Heart left ventricle (tissue), 16 donors: ENCODE measurements around the gene MUC4. TPM values are rescaled to one million over a fixed set of nuclear protein-coding genes. Genes with fewer than 3 reads are reported as not detected.

Source experiments
- ATAC-seq, 4 donors: fragments of 200-7000 bp; cut with Tn5 transposase; one replicate each; pipeline ENCODE4 v1.9.1; 2020 to 2022; ENCODE audit warnings: moderate library complexity in 4 of 4, mild to moderate bottlenecking in 3 of 4, moderate number of reproducible peaks in 1 of 4
- DNase-seq, 5 donors: peaks; one replicate each; pipeline ENCODE4 v3.0.0-alpha.2; 2020
- H3K27ac ChIP-seq, 12 donors: fragments of 200-600 bp; sonication (generic) in 4 of 12; one replicate each; pipeline versions ENCODE4 v1.5.0 to v1.8.0; 2016 to 2022; ENCODE audit warnings: mild to moderate bottlenecking in 2 of 12
- H3K27me3 ChIP-seq, 9 donors: fragments of 200-600 bp; sonication (generic) in 2 of 9; one replicate each; pipeline versions ENCODE4 v1.5.1 to v1.8.0; 2016 to 2022; ENCODE audit warnings: mild to moderate bottlenecking in 3 of 9
- H3K36me3 ChIP-seq, 9 donors: fragments of 200-600 bp; sonication (generic) in 2 of 9; one replicate each; pipeline versions ENCODE4 v1.5.0 to v1.8.0; 2018 to 2022; ENCODE audit warnings: mild to moderate bottlenecking in 2 of 9
- H3K4me1 ChIP-seq, 12 donors: fragments of 200-600 bp; sonication (generic) in 4 of 12; one replicate each; pipeline versions ENCODE4 v1.5.0 to v1.8.0; 2016 to 2022; ENCODE audit warnings: mild to moderate bottlenecking in 3 of 12
- H3K4me3 ChIP-seq, 12 donors: fragments of 200-600 bp; sonication (generic) in 4 of 12; one replicate each; pipeline versions ENCODE4 v1.5.0 to v1.8.0; 2017 to 2022; ENCODE audit warnings: mild to moderate bottlenecking in 9 of 12, moderate library complexity in 4 of 12
- H3K9me3 ChIP-seq, 12 donors: fragments of 200-600 bp; sonication (generic) in 4 of 12; one replicate each; pipeline versions ENCODE4 v1.5.0 to v1.8.0; 2016 to 2022; ENCODE audit warnings: mild to moderate bottlenecking in 1 of 12
- CTCF ChIP-seq, 12 donors: fragments of 200-600 bp; sonication (generic) in 4 of 12; IDR thresholded peaks; one replicate each; pipeline versions ENCODE4 v1.5.0 to v1.8.0; 2018 to 2022; ENCODE audit warnings: antibody characterized with exemption in 12 of 12, mild to moderate bottlenecking in 5 of 12
- POLR2A ChIP-seq, 2 donors: fragments of 450-650 bp; IDR thresholded peaks; one replicate each; pipeline ENCODE4 v1.6.1; 2017; ENCODE audit warnings: antibody characterized with exemption in 2 of 2, mild to moderate bottlenecking in 2 of 2, moderate library complexity in 2 of 2
- WGBS, 4 donors: extraction: QIAGEN DNeasy Blood & Tissue Kit in 2 of 4; methylation state at CpG; one replicate each; pipeline versions ENCODE4 v1.1.5 to v1.1.7; 2013 to 2018; 5-methylcytosine and 5-hydroxymethylcytosine counted together
- intact Hi-C, 10 donors: fragments of 100-400 bp; cut with DNase I; formaldehyde crosslinking; loops; one replicate each; pipeline versions ENCODE4 v1.11.1 to v1.14.2; 2022
- polyA plus RNA-seq, 2 donors: library from polyadenylated mRNA; stranded (reverse); fragments of 200-250 nt; gene quantifications; one replicate each; pipeline ENCODE4 v1.2.3, GENCODE V29; 2013
- total RNA-seq, 9 donors: library from RNA; depleted of rRNA in 2 of 9; stranded (reverse); fragments of >200 nt in 2 of 9; fragmentation: NEBNext Ultra II Directional in 3 of 9; extraction: Animal tissue kit (Norgen Biotek cat#: 25700) in 3 of 9; gene quantifications; one replicate each; pipeline versions ENCODE4 v1.1.0 to v1.2.4, GENCODE V29; 2016 to 2023
- donor health status: ischemic (EF 13 %, LVEDD 7.1; RV severe dilation, severe dysfunction).
- donor health status: healthy with polysubstance abuse.
- donor health status: DM: no; HTN: yes; CAD: no.
- donor health status: DM: no; HTN: no; CAD: no.
- donor health status: ischemic (EF 25% LVEDD 6.9; RV normal size, moderate dysfunction).
- donor health status: ischemic (EF 25% LVEDD 5.7; RV mildly dilated, moderate dysfunction).
- donor health status: healthy.
- donor health status: DM: yes; HTN: yes; CAD: no.
- donor health status: ischemic (EF 35%, LVEDD 5.7; RV mildly dilated, moderate dysfunction).
- donor health status: nonischemic (EF 11% LVEDD 7.7; RV severe dilation, severe dysfunction).
- donor health status: DM: yes; HTN: yes; CAD: no.
- donor health status: PGD.
- donor health status: ischemic (EF 29% LVEDD 5.4; RV normal size, mild dysfunction).
- donor health status: nonischemic (EF 23%, LVEDD 6.1; RV moderate dilation, normal function).

The MUC4 gene
- total and polyA plus RNA-seq, 11 donors, result 0.02 to 0.17 (median 0.03) TPM; not detected in 8

- no peaks in the 10 kb centered on the region for H3K36me3 ChIP-seq
- no peak overlapping the region for H3K27ac ChIP-seq
- no peak for ATAC-seq
- WGBS, 4 donors, result 57 to 77% (median 61%) methylated on average over 11 to 13 of the region's 13 CpGs
- intact Hi-C loops, result no loop called here
- H3K27me3 ChIP-seq, result peaks cover 0 to 38% (median 5%) of the 10 kb centered on the region in 9 donors
- no peaks in the 10 kb centered on the region for H3K4me1 ChIP-seq
- H3K9me3 ChIP-seq, result no peaks in the 10 kb centered on the region
- TF ChIP-seq CTCF (IDR thresholded peaks at IDR 0.05), result no peak
- TF ChIP-seq POLR2A (IDR thresholded peaks at IDR 0.05), result no peak
- H3K4me3 ChIP-seq, result no peak overlapping the region
- DNase-seq, result peak in 1 of 5 donors; percentile 56
These were observed 12.3 kb upstream of the MUC4 start for GRCh38 chr3:195823999-195824398.

- Histone ChIP-seq H3K4me1 (no peaks in the 10 kb centered on the region), H3K27ac (no peak overlapping the region), H3K36me3 (no peaks in the 10 kb centered on the region), H3K9me3 (no peaks in the 10 kb centered on the region), H3K27me3 (peaks cover 0 to 38% (median 5%) of the 10 kb centered on the region in 9 donors), H3K4me3 (no peak overlapping the region)
- ATAC-seq (no peak), DNase-seq (peak in 1 of 5 donors; percentile 34)
- 21 to 27% (median 24%) methylated on average over 10 of the region's 10 CpGs for WGBS, 4 donors
- intact Hi-C loops, result no loop called here
- no peak for TF ChIP-seq POLR2A (IDR thresholded peaks at IDR 0.05)
- TF ChIP-seq CTCF (IDR thresholded peaks at IDR 0.05), result no peak
These were observed 11.6 kb upstream of the MUC4 start for GRCh38 chr3:195823280-195823679.

- Histone ChIP-seq H3K4me3 (no peak overlapping the region), H3K27me3 (peaks cover 0 to 38% (median 5%) of the 10 kb centered on the region in 9 donors), H3K9me3 (no peaks in the 10 kb centered on the region), H3K36me3 (no peaks in the 10 kb centered on the region), H3K27ac (no peak overlapping the region), H3K4me1 (no peaks in the 10 kb centered on the region)
- WGBS, 4 donors, result 83 to 90% (median 85%) methylated on average over 16 of the region's 16 CpGs
- TF ChIP-seq CTCF (IDR thresholded peaks at IDR 0.05), result no peak
- TF ChIP-seq POLR2A (IDR thresholded peaks at IDR 0.05), result no peak
- ATAC-seq (no peak), DNase-seq (no peak)
- intact Hi-C loops, result no loop called here
These were observed 10.5 kb upstream of the MUC4 start for GRCh38 chr3:195822131-195822696.

- H3K27me3 ChIP-seq, result peaks cover 0 to 38% (median 5%) of the 10 kb centered on the region in 9 donors
- H3K36me3 ChIP-seq, result no peaks in the 10 kb centered on the region
- 79 to 85% (median 82%) methylated on average over 21 of the region's 21 CpGs for WGBS, 4 donors
- TF ChIP-seq CTCF (IDR thresholded peaks at IDR 0.05) (no peak), POLR2A (IDR thresholded peaks at IDR 0.05) (no peak)
- intact Hi-C loops, result no loop called here
- no peaks in the 10 kb centered on the region for H3K4me1 ChIP-seq
- H3K4me3 ChIP-seq, result no peak overlapping the region
- no peak overlapping the region for H3K27ac ChIP-seq
- peak in 1 of 5 donors; percentile 28 for DNase-seq
- no peaks in the 10 kb centered on the region for H3K9me3 ChIP-seq
- ATAC-seq, result no peak
These were observed 9.8 kb upstream of the MUC4 start for GRCh38 chr3:195821403-195822130.
